Measurements from ENCODE around the gene CALML3. TPM values are rescaled to one million over a fixed set of nuclear protein-coding genes. Genes with fewer than 3 reads are reported as not detected.

Gene CALML3
- total and polyA plus RNA-seq, 2 experiments from 2014 or later: not detected

DNA sequence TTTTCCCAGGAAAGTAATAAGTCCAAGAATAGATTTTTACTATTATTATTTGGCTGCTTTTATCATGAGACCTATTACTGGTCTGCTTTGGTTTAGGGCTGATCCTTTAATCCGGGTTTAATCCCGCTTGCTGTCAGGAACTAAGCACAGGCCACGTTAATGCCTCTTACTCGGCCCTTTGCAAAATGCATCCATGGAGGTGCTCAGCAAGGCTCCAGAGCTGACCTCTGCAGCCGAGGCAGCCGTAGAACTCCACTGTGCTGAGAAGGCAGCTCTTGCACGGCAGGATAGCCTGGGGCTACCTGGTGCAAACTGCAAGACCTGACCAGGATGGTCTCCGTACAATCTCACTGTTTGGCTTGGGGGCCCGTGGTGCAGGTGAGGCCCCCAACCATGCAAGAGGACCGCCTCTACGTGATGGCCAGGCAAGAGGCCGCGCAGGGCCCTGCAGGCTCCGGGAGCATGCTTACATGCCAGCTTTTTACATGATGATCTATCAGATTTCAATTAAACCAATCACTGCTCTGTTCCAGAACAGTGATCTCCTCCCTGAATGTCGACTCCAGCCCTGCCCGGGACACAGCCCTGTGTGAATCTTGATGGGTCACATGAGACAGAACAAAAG, 10.4 kb upstream of the CALML3 start:
- no peak for DNase-seq (ENCODE audit: low read depth in 1 of 2, low spot score in 1 of 2)
- Histone ChIP-seq H3K27ac (no peak overlapping the region), H3K4me1 (ENCODE audit: low read depth) (peaks cover 3% of the 10 kb centered on the region), H3K4me3 (no peak overlapping the region), H3K9me3 (ENCODE audit: low read depth) (no peaks in the 10 kb centered on the region), H3K27me3 (no peaks in the 10 kb centered on the region), H3K36me3 (no peaks in the 10 kb centered on the region)
- TF ChIP-seq, protein P1, sequence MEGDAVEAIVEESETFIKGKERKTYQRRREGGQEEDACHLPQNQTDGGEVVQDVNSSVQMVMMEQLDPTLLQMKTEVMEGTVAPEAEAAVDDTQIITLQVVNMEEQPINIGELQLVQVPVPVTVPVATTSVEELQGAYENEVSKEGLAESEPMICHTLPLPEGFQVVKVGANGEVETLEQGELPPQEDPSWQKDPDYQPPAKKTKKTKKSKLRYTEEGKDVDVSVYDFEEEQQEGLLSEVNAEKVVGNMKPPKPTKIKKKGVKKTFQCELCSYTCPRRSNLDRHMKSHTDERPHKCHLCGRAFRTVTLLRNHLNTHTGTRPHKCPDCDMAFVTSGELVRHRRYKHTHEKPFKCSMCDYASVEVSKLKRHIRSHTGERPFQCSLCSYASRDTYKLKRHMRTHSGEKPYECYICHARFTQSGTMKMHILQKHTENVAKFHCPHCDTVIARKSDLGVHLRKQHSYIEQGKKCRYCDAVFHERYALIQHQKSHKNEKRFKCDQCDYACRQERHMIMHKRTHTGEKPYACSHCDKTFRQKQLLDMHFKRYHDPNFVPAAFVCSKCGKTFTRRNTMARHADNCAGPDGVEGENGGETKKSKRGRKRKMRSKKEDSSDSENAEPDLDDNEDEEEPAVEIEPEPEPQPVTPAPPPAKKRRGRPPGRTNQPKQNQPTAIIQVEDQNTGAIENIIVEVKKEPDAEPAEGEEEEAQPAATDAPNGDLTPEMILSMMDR (IDR thresholded peaks at IDR 0.05; ENCODE audit: low read depth, low read length): no peak

- H3K27ac ChIP-seq: no peak overlapping the region
- H3K4me3 ChIP-seq: no peak overlapping the region
- TF ChIP-seq, protein P1 (IDR thresholded peaks at IDR 0.05; ENCODE audit: low read depth, low read length): no peak
- H3K36me3 ChIP-seq: no peaks in the 10 kb centered on the region
- H3K4me1 ChIP-seq (ENCODE audit: low read depth): peaks cover 3% of the 10 kb centered on the region
- no peaks in the 10 kb centered on the region for H3K27me3 ChIP-seq
- no peak for DNase-seq (ENCODE audit: low read depth in 1 of 2, low spot score in 1 of 2)
- no peaks in the 10 kb centered on the region for H3K9me3 ChIP-seq (ENCODE audit: low read depth)
These were observed 8.6 kb upstream of the CALML3 start for GRCh38 chr10:5515948-5516761.

GRCh38 chr10:5517546-5517945, 7.2 kb upstream of the CALML3 start:
- no peak overlapping the region for H3K4me3 ChIP-seq
- H3K4me1 ChIP-seq (ENCODE audit: low read depth): peaks cover 3% of the 10 kb centered on the region
- H3K27ac ChIP-seq: no peak overlapping the region
- no peaks in the 10 kb centered on the region for H3K27me3 ChIP-seq
- no peaks in the 10 kb centered on the region for H3K36me3 ChIP-seq
- H3K9me3 ChIP-seq (ENCODE audit: low read depth): no peaks in the 10 kb centered on the region
- TF ChIP-seq, protein P1 (IDR thresholded peaks at IDR 0.05; ENCODE audit: low read depth, low read length): no peak
- DNase-seq (ENCODE audit: low read depth in 1 of 2, low spot score in 1 of 2): no peak

DNA sequence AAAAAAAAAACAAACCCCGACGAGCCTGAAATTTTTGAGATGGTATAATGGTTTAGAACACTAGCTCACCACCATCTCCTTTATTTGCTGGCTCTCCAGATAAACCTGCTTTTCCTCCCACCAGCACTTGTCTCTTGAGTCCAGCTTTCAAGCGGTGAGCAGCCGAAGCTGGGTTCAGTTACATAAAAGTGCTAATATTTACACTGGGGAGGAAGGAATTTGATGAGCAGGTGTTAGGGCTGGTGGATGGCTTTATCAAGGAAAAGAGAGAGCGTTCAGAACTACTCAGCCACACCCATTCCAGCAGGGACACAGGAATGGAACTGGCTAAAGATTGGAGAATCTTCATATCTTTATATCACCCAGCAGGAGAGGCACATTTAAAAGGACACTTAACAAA, 6.6 kb upstream of the CALML3 start:
- no peak for DNase-seq (ENCODE audit: low read depth in 1 of 2, low spot score in 1 of 2)
- TF ChIP-seq, protein P1 (IDR thresholded peaks at IDR 0.05; ENCODE audit: low read depth, low read length): no peak

GRCh38 chr10:5519054-5519453, 5.7 kb upstream of the CALML3 start:
- TF ChIP-seq, protein P1 (IDR thresholded peaks at IDR 0.05; ENCODE audit: low read depth, low read length): no peak
- H3K36me3 ChIP-seq: no peaks in the 10 kb centered on the region

More for the DNA sequence above, 6.6 kb upstream of the CALML3 start:
- H3K27me3 ChIP-seq: no peaks in the 10 kb centered on the region
- H3K4me3 ChIP-seq: no peak overlapping the region
- H3K27ac ChIP-seq: no peak overlapping the region
- peaks cover 3% of the 10 kb centered on the region for H3K4me1 ChIP-seq (ENCODE audit: low read depth)
- no peaks in the 10 kb centered on the region for H3K9me3 ChIP-seq (ENCODE audit: low read depth)
- no peaks in the 10 kb centered on the region for H3K36me3 ChIP-seq

More at GRCh38 chr10:5519054-5519453, 5.7 kb upstream of the CALML3 start:
- DNase-seq (ENCODE audit: low read depth in 1 of 2, low spot score in 1 of 2): no peak
- H3K4me3 ChIP-seq: no peak overlapping the region
- peaks cover 3% of the 10 kb centered on the region for H3K4me1 ChIP-seq (ENCODE audit: low read depth)
- H3K27ac ChIP-seq: no peak overlapping the region
- H3K27me3 ChIP-seq: no peaks in the 10 kb centered on the region
- no peaks in the 10 kb centered on the region for H3K9me3 ChIP-seq (ENCODE audit: low read depth)
